ENCODE results near the gene ZSWIM6.

Gene ZSWIM6

GRCh38 chr5:61332851-61333320, 828 bp downstream of the ZSWIM6 start:
- no peak for DNase-seq (ENCODE audit: low read depth in 2 of 2)

- DNase-seq (ENCODE audit: low read depth in 2 of 2): no peak
Observed at GRCh38 chr5:61333321-61333953, 1.4 kb downstream of the ZSWIM6 start.

DNA sequence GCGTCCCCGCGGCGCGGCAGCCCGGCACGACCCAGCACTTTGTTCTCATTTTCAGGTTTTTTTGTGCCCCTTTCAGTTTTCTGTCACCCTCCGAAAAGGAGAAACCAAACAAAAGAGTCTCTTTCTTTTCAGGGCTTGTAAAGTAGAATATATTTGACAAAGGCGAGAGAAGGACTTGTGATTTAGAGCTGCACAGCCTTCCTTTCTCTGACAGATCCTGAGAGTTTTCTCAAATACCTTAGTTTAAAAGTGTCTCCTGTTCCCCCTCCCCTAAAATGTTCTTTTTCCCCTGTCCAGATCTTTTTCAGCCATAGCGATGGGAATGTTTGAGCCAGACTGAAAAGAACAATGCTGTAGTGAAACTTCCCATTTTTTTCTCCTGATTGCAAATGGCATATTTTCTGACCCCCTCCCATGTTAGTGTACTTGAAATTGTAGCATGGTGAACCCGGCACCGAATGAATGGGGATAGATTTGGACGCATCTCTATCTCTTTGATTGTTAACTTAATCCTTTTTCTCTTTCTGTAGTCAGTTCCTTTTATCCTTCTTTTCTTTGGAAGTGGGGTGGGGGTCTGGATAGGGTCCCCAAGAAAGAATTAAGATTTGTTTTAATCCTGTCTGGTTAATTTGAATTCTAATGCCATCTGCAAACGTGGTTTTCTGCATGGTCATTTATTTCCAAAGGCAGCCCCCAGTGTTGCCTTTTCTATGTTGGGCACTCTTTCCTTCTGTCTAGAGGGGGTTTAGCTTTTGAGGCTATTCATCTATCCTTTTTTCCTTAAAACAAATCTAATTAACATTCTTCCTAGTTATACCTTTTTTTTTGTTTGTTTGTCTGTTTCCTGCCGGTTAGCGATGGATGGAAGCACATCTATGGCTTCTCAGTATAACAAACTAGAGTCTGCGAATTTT, 2.2 kb downstream of the ZSWIM6 start:
- no peak for DNase-seq (ENCODE audit: low read depth in 2 of 2)

- DNase-seq (ENCODE audit: low read depth in 2 of 2): no peak
Observed at GRCh38 chr5:61334868-61335615, 3.0 kb downstream of the ZSWIM6 start.

DNA sequence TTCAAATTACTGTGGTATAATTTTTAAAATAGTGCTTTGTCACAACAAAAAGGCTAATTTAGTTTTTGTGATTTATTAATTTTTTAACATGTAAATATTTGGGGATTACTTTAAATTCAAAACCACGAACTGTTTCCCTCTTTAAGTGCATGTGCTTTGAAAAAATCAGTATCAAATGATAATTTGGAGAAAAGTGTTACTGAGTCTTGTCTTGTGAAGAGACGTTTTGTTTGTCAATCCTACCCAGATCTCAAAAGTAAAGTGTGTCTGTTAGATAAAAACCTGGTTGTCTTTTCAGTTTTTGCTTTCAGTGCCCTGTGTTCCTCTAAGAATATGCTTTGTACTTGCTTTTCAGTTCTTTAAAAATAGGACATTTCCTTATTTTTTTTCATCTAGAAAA, 7.7 kb downstream of the ZSWIM6 start:
- DNase-seq (ENCODE audit: low read depth in 2 of 2): no peak

DNA sequence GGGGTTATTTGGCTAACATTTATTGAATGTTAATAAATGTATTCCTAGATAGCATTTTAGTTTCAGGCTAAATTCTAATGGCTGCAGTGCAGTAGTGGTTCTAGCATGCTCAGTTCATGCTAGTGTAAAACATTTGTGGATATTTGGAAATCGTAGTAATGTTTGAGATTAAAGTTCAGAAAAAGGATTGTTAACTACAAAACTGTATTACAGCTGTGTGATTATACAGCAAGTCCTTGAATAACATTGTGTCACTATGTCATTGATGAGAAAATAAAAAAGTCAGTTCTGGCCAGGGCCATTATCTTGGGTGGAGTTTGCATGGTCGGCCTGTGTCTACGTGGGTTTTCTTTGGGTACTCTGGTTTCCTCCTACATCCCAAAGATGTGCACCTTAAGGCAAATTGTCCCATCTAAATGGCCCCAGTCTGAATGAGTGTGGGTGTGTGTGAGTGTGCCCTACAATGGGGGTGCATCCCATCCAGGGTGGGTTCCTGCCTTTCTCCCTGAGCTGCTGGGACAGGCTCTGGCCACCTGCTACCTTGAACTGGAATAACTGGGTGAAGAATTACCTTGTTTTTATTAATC, 8.8 kb downstream of the ZSWIM6 start:
- DNase-seq (ENCODE audit: low read depth in 2 of 2): no peak

DNA sequence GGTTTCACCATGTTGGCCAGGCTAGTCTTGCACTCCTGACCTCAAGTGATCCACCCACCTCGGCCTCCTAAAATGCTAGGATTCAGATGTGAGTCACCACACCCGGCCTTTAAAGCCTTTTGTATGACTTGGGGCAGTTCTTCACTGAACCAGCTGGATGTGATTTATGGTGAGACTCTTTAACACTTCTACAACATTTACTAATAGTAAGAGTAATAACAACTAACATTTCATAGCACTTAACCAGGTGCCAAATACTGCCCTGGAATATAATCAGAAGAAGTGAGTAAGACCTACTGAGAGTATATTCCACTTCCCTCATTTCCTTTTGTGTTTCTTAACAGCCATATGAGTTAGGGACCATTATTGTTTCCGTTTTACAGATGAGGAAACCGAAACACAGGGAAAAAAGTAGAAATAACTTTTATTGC, 10.0 kb downstream of the ZSWIM6 start:
- no peak for DNase-seq (ENCODE audit: low read depth in 2 of 2)

GRCh38 chr5:61344187-61344944, 12.3 kb downstream of the ZSWIM6 start:
- no peak for DNase-seq (ENCODE audit: low read depth in 2 of 2)

DNA sequence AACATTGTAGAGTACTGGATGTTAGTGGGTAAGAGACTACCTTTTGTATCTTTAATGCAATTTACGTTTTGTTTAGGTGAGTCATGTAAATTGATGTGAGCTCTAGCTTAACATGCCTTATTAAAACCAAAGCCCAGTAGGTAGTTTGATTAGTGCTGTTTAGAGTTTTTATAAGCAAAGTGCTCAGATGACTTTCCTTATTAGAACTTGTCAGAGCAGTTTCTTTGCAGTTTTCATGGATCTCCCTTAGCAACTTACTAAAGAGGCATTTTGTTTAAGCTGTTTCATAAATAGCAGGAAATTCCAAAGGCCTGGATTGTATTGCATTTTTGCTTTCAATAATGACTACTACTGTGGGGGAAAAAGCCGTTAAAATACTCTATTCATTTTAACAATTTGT, 14.5 kb downstream of the ZSWIM6 start:
- no peak for DNase-seq (ENCODE audit: low read depth in 2 of 2)

GRCh38 chr5:61347080-61347479, 15.0 kb downstream of the ZSWIM6 start:
- DNase-seq (ENCODE audit: low read depth in 2 of 2): no peak

- DNase-seq (ENCODE audit: low read depth in 2 of 2): no peak
Observed at GRCh38 chr5:61348447-61348846, 16.4 kb downstream of the ZSWIM6 start.

DNA sequence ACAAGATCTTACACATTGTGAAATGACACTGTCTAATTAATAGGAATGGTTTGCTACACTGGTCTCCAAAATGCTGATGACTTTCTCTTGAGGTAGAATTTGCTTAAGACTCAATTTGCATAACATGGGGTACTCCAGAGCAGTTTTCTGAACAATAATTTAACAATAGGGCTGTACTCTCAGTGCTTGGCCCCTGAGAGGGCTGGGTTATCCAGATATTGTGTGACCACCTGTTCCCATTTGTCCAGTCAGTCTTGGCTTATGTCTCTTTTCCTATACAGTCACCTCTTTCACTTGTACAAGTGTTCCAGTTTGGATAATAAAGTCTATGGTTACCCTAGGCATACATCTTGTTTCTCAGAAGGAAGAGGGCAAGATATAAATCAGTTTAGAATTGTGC, 17.9 kb downstream of the ZSWIM6 start:
- DNase-seq (ENCODE audit: low read depth in 2 of 2): no peak

DNA sequence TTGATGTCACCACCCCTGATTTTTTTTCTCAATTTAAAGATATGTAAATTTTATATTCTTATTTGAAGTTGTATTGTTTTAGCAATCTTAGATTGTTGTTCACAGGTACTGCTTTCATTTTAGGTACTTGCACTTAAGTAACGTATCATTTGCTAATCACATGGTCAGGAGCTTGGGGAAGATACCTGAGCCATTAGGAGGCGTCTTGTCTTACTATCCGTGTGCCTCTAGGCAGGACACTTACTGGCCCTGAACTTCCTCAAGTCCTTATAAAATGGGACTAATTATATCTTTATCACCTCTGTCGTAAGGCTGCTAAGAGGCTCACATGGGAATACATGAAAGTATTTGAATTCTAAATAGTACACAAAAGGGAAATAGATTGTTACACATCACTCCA, 18.5 kb downstream of the ZSWIM6 start:
- no peak for DNase-seq (ENCODE audit: low read depth in 2 of 2)

DNA sequence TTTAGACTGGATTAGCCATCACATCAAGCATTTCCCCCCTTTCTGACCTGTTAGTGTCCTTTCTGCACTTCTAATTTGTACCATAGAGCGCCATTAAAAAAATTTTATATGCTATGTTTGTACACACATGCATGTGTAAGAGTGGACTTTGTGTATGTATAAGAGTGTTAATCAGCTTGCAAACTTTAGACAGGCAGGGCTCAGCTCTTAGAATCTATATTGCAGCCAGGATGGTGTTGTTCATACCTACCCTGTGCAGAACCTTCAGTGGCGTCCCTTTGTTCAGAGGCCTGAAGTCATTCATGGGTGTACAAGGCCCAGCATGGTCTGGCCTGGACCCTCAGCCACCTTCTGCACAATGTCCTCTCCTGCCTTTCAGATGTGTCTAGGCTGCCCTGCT, 19.7 kb downstream of the ZSWIM6 start:
- no peak for DNase-seq (ENCODE audit: low read depth in 2 of 2)

DNA sequence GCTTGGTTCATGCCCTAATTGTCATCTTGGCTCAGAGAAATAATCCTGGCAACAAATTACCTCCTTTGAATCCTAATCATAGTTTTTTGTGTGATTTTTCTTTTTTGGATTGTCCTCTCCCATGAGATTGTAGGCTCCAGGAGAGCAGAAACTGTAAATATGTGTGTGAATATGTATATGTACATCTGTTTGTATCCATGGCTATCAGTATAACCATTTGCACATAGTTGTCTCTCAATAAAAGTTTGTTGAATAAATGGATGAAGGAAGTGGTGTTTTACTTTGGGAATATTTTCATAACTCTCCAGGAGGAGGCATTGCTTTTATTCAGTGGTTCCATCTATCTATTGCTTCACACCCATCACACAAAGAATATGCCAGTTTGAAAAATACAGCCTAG, 20.1 kb downstream of the ZSWIM6 start:
- no peak for DNase-seq (ENCODE audit: low read depth in 2 of 2)

- no peak for DNase-seq (ENCODE audit: low read depth in 2 of 2)
Observed at GRCh38 chr5:61352612-61353156, 20.6 kb downstream of the ZSWIM6 start.

- no peak for DNase-seq (ENCODE audit: low read depth in 2 of 2)
Observed at GRCh38 chr5:61353293-61353692, 21.2 kb downstream of the ZSWIM6 start.

- no peak for DNase-seq (ENCODE audit: low read depth in 2 of 2)
Observed at GRCh38 chr5:61354199-61354598, 22.1 kb downstream of the ZSWIM6 start.

DNA sequence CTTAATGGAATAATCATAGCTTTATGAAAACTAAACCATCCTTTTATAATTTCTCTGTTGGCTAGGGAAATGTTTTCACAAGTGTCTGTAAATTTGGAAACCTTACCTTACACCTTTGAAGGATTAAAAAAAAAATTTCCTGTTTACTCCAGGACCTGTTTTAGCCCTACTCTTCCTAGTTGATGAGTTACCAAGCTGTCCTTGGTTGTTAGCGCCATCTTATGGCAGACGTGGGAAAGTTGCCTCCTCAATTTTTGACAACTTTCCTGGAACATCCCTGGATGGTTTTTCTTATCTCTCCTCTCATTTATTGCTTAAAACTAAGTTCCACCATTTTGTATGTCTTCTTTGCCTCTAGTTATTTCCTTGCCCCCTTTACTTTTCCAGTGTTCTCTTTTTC, 25.7 kb downstream of the ZSWIM6 start:
- DNase-seq (ENCODE audit: low read depth in 2 of 2): no peak

GRCh38 chr5:61362796-61363368, 30.8 kb downstream of the ZSWIM6 start:
- DNase-seq (ENCODE audit: low read depth in 2 of 2): no peak

Data from activated CD8-positive, alpha-beta memory T cell treated with anti-CD3 and anti-CD28 coated beads for 4 hours (primary cell).